CD14-positive monocyte (primary cell): ENCODE measurements around the gene PANK4. TPM values are rescaled to one million over a fixed set of nuclear protein-coding genes. Genes with fewer than 3 reads are reported as not detected.

Experiments used
- DNase-seq, 3 donors: peaks; one replicate each; pipeline ENCODE4 v3.0.0-alpha.2; 2011 to 2022
- H2AFZ ChIP-seq: 2 replicates; pipeline ENCODE4 v1.6.0; 2012; ENCODE audit warnings: mild to moderate bottlenecking, low read depth, low read length, inconsistent platforms; ENCODE audit not compliant: insufficient read depth, poor library complexity, severe bottlenecking
- H3K27ac ChIP-seq, 2 donors: 1 replicate in 1 of 2; 2 replicates in 1 of 2; pipeline ENCODE4 v1.5.1; 2012 to 2013; ENCODE audit warnings: low read length in 2 of 2, control low read depth in 1 of 2, inconsistent platforms in 1 of 2, low read depth in 1 of 2, mild to moderate bottlenecking in 1 of 2
- H3K27me3 ChIP-seq, 2 donors: one replicate each; pipeline versions ENCODE4 v1.6.0 to v1.6.1; 2011 to 2013; ENCODE audit warnings: low read length in 2 of 2; ENCODE audit not compliant: control insufficient read depth in 2 of 2, insufficient read depth in 2 of 2
- H3K36me3 ChIP-seq, 2 donors: replicated peaks in 1 of 2; 1 replicate in 1 of 2; 2 replicates in 1 of 2; pipeline versions ENCODE4 v1.5.1 to v1.6.1; 2012 to 2013; ENCODE audit warnings: low read length in 2 of 2, control low read depth in 1 of 2, inconsistent platforms in 1 of 2, mild to moderate bottlenecking in 1 of 2; ENCODE audit not compliant: insufficient read depth in 2 of 2, control insufficient read depth in 1 of 2
- H3K4me1 ChIP-seq, 2 donors: 1 replicate in 1 of 2; 2 replicates in 1 of 2; pipeline versions ENCODE4 v1.5.1 to v1.6.1; 2012 to 2013; ENCODE audit warnings: low read length in 2 of 2, control low read depth in 1 of 2, inconsistent platforms in 1 of 2, mild to moderate bottlenecking in 1 of 2, moderate library complexity in 1 of 2; ENCODE audit not compliant: insufficient read depth in 2 of 2, control insufficient read depth in 1 of 2
- H3K4me2 ChIP-seq: replicated peaks from 2 replicates; pipeline ENCODE3; 2012; ENCODE audit warnings: low read length, moderate library complexity, mild to moderate bottlenecking; ENCODE audit not compliant: poor library complexity, severe bottlenecking; ENCODE audit errors: extremely low read depth
- H3K4me3 ChIP-seq, 3 experiments: fragments of 200-600 bp in 1 of 3; sonication (generic) in 1 of 3; replicated peaks in 1 of 3; 1 replicate in 2 of 3; 2 replicates in 1 of 3; pipeline ENCODE4 v1.5.1; 2011 to 2013; ENCODE audit warnings: low read length in 3 of 3, mild to moderate bottlenecking in 3 of 3, control low read depth in 2 of 3, low read depth in 2 of 3, inconsistent platforms in 1 of 3, moderate library complexity in 1 of 3
- H3K79me2 ChIP-seq: 2 replicates; pipeline ENCODE4 v1.6.0; 2012; ENCODE audit warnings: mild to moderate bottlenecking, control low read depth, inconsistent platforms, low read length, moderate library complexity; ENCODE audit not compliant: insufficient read depth
- H3K9ac ChIP-seq: 2 replicates; pipeline ENCODE4 v1.6.0; 2017; ENCODE audit warnings: low read length, mild to moderate bottlenecking; ENCODE audit not compliant: insufficient read depth, poor library complexity, severe bottlenecking
- H3K9me3 ChIP-seq, 2 donors: replicated peaks in 1 of 2; 1 replicate in 1 of 2; 2 replicates in 1 of 2; pipeline versions ENCODE4 v1.5.1 to v1.6.1; 2012 to 2013; ENCODE audit warnings: low read length in 2 of 2, control low read depth in 1 of 2; ENCODE audit not compliant: control insufficient read depth in 1 of 2, insufficient read depth in 1 of 2
- H4K20me1 ChIP-seq: 2 replicates; pipeline ENCODE4 v1.6.0; 2012; ENCODE audit warnings: mild to moderate bottlenecking, low read length, control low read depth, moderate library complexity; ENCODE audit not compliant: insufficient read depth
- H3K27ac Mint-ChIP-seq, 7 donors: one replicate each; pipeline ENCODE4 v1.8.0; 2020; ENCODE audit warnings: mild to moderate bottlenecking in 7 of 7, mixed read lengths in 7 of 7, moderate library complexity in 6 of 7, inconsistent platforms in 2 of 7
- H3K27me3 Mint-ChIP-seq, 3 donors: one replicate each; pipeline ENCODE4 v1.8.0; 2021 to 2022; ENCODE audit warnings: low read depth in 3 of 3, mild to moderate bottlenecking in 3 of 3, mixed read lengths in 3 of 3, moderate library complexity in 3 of 3, inconsistent platforms in 1 of 3
- H3K36me3 Mint-ChIP-seq, 2 donors: one replicate each; pipeline ENCODE4 v1.8.0; 2020; ENCODE audit warnings: mixed read lengths in 2 of 2, inconsistent platforms in 1 of 2, mild to moderate bottlenecking in 1 of 2
- H3K4me1 Mint-ChIP-seq: one replicate; pipeline ENCODE4 v1.8.0; 2020; ENCODE audit warnings: mild to moderate bottlenecking, mixed read lengths
- H3K4me3 Mint-ChIP-seq, 2 donors: one replicate each; pipeline ENCODE4 v1.8.0; 2020; ENCODE audit warnings: mild to moderate bottlenecking in 2 of 2, mixed read lengths in 2 of 2, moderate library complexity in 1 of 2
- H3K9me3 Mint-ChIP-seq, 7 donors: one replicate each; pipeline ENCODE4 v1.8.0; 2020 to 2022; ENCODE audit warnings: mixed read lengths in 7 of 7, mild to moderate bottlenecking in 6 of 7, moderate library complexity in 6 of 7, inconsistent platforms in 2 of 7
- WGBS: methylation state at CpG from one replicate; pipeline ENCODE4 v1.1.5; 2013; ENCODE audit warnings: missing lambda C conversion rate; ENCODE audit not compliant: insufficient coverage; 5-methylcytosine and 5-hydroxymethylcytosine counted together
- intact Hi-C, 2 donors: fragments of 100-400 bp; cut with micrococcal nuclease; formaldehyde crosslinking; loops; one replicate each; pipeline versions ENCODE4 v1.15.0 to v1.15.1; 2023
- polyA plus RNA-seq, 3 donors: library from polyadenylated mRNA; depleted of rRNA in 1 of 3; unstranded in 2 of 3; stranded (reverse) in 1 of 3; fragments of 300-500 nt in 2 of 3; fragments of >200 nt in 1 of 3; fragmentation: Illumina TruSeq in 2 of 3; gene quantifications; 1 replicate in 2 of 3; 2 replicates in 1 of 3; pipeline ENCODE4 v1.2.3, GENCODE V29; 2012 to 2021
- TF ChIP-seq, protein P1 (sequence below): fragments of 200-600 bp; IDR thresholded peaks from one replicate; pipeline ENCODE4 v1.8.0; 2022; ENCODE audit warnings: antibody characterized with exemption, mild to moderate bottlenecking

Gene PANK4
- polyA plus RNA-seq, 3 donors = 11.9 to 30.2 (median 13.7) TPM

DNA sequence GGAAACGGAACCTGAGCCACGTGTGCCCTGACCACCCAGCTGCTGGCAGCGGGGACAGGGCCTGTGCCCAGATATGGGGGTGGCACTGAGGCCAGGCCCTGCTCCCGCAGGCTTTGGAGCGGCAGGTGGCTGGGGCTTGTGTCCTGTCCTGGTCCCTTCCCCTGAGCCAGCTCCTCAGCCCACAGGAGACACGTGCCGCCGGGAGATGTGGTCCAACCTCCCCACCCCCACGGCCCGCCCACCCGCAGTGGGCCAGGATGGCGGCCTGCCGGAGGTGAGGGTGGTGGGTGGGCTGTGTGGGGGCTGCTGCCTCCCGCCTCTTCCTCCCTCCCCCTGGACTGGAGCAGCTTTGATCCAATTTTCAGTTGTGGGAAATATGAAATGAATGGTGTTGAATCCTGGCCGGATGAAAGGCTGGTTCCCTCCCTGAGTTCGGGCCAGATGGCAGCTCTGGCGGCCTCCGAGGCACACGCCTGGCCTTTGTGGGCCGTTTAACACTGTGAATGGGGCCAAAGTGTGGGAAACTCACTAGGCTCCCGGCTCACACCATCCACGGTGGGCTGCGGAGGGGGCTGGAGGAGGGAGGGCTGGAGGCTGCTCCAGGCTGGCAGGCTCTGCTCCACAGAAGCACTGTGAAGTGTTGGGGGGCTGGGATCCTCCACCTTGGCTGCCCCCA is 6.2 kb upstream of the PANK4 start:
- H3K27me3 ChIP-seq = peaks cover 27 to 60% of the 10 kb centered on the region in 2 donors
- H3K4me2 ChIP-seq = no peak overlapping the region
- H3K4me3 ChIP-seq = no peak overlapping the region
- Mint-ChIP-seq H3K4me1 (peaks cover 6% of the 10 kb centered on the region), H3K27ac (no peak overlapping the region), H3K9me3 (peaks cover 0 to 11% (median 0%) of the 10 kb centered on the region in 7 donors), H3K36me3 (no peaks in the 10 kb centered on the region), H3K27me3 (peaks cover 37 to 77% (median 62%) of the 10 kb centered on the region in 3 donors), H3K4me3 (no peak overlapping the region)
- no peak for DNase-seq
- H3K9me3 ChIP-seq = no peaks in the 10 kb centered on the region
- H3K27ac ChIP-seq = no peak overlapping the region
- TF ChIP-seq, protein P1, sequence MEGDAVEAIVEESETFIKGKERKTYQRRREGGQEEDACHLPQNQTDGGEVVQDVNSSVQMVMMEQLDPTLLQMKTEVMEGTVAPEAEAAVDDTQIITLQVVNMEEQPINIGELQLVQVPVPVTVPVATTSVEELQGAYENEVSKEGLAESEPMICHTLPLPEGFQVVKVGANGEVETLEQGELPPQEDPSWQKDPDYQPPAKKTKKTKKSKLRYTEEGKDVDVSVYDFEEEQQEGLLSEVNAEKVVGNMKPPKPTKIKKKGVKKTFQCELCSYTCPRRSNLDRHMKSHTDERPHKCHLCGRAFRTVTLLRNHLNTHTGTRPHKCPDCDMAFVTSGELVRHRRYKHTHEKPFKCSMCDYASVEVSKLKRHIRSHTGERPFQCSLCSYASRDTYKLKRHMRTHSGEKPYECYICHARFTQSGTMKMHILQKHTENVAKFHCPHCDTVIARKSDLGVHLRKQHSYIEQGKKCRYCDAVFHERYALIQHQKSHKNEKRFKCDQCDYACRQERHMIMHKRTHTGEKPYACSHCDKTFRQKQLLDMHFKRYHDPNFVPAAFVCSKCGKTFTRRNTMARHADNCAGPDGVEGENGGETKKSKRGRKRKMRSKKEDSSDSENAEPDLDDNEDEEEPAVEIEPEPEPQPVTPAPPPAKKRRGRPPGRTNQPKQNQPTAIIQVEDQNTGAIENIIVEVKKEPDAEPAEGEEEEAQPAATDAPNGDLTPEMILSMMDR = no peak
- no peaks in the 10 kb centered on the region for H3K36me3 ChIP-seq
- H4K20me1 ChIP-seq = peaks cover 7% of the 10 kb centered on the region
- peaks cover 10 to 15% of the 10 kb centered on the region in 2 donors for H3K4me1 ChIP-seq
- H3K9ac ChIP-seq = no peak overlapping the region
- intact Hi-C loops = no loop called here
- 89% methylated on average over 10 of the region's 23 CpGs for WGBS
- no peaks in the 10 kb centered on the region for H3K79me2 ChIP-seq
- H2AFZ ChIP-seq = no peak overlapping the region

DNA sequence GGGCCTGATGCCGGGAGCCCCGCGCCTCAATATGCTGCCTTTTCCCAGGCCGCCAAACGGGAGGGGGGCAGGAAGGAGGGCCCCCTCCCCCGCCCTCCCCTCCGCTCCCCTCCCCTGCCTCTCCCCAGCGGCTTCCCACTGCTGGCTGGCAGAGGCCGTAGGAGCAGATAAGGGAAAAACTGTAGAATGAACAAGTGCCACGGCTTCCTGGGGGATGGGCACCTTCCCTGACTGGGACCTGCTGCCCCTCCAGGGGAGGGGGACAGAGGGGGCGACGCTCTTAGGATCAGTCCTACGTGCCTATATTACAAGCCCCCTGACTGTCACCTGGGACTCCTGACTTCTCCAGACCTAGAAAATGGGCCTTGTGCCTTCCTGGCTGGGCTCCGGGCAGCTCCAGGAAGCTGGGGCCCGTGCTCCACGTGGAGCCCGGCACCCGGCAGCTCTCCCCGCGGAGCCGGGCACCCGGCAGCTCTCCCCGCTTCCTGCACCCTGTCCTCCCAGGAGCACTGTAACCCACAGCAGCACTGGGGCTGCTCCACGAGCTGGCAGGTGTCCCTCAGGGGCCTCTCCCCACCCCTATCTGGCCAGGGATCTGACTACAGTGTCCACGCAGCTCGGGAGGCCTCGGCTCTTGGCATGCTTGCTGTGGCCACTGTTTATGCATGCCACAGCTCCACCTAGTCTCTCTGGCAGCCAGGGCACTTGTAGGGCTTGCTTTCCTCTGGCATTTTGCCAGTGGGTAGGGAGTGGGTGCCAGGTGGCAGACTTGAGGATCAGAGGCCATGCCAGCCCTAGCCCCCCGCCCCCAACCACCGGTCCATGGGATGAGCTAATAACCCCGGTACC is 4.3 kb upstream of the PANK4 start:
- peaks cover 18 to 24% of the 10 kb centered on the region in 2 donors for H3K4me1 ChIP-seq
- no peak overlapping the region for H2AFZ ChIP-seq
- no peak overlapping the region for H3K27ac ChIP-seq
- H3K4me3 ChIP-seq = no peak overlapping the region
- no peak overlapping the region for H3K9ac ChIP-seq
- no peak for DNase-seq
- Mint-ChIP-seq H3K27me3 (peaks cover 44 to 84% (median 69%) of the 10 kb centered on the region in 3 donors), H3K4me3 (no peak overlapping the region), H3K4me1 (peaks cover 12% of the 10 kb centered on the region), H3K36me3 (peaks cover 0 to 3% of the 10 kb centered on the region in 2 donors), H3K9me3 (peaks cover 0 to 11% (median 0%) of the 10 kb centered on the region in 7 donors), H3K27ac (no peak overlapping the region)
- no peak overlapping the region for H3K4me2 ChIP-seq
- peaks cover 11% of the 10 kb centered on the region for H4K20me1 ChIP-seq
- intact Hi-C loops = no loop called here
- no peaks in the 10 kb centered on the region for H3K36me3 ChIP-seq
- TF ChIP-seq, protein P1 = no peak
- WGBS = 13% methylated on average over 22 of the region's 30 CpGs
- H3K9me3 ChIP-seq = no peaks in the 10 kb centered on the region
- peaks cover 30 to 71% of the 10 kb centered on the region in 2 donors for H3K27me3 ChIP-seq
- peaks cover 3% of the 10 kb centered on the region for H3K79me2 ChIP-seq
